ENCODE results near the gene SLC22A13. TPM values are rescaled to one million over a fixed set of nuclear protein-coding genes. Genes with fewer than 3 reads are reported as not detected.
"Not testable (repeated sequence)": the region's sequence is repeated elsewhere in the genome, so short reads cannot be mapped to it uniquely, and the experiment has no call there.

Gene SLC22A13
- total RNA-seq, 4 donors from 2014 or later: 0.32 to 0.68 (median 0.60) TPM; not detected in 1

GRCh38 chr3:38297053-38297452 lies 31.4 kb downstream of the SLC22A13 start:
- H3K27me3 ChIP-seq; H3K27ac ChIP-seq; H3K4me1 ChIP-seq; DNase-seq; intact Hi-C loops (cut with DNase I; ENCODE audit: low total_unique reads); H3K9me3 ChIP-seq; H3K36me3 ChIP-seq; H3K4me3 ChIP-seq; in situ Hi-C loops (cut with MboI; ENCODE audit: low pct_ligation_motif_present in 1 of 4, low pct_unique_long_range_greater_than_20kb in 1 of 4, low sequenced_read_pairs in 3 of 4): not testable (repeated sequence)
- 51 to 67% methylated on average over 4 of the region's 4 CpGs for WGBS, 2 donors (ENCODE audit: low coverage in 1 of 2)

GRCh38 chr3:38297537-38297936 lies 31.9 kb downstream of the SLC22A13 start:
- no peaks in the 10 kb centered on the region for H3K27me3 ChIP-seq
- intact Hi-C loops (cut with DNase I; ENCODE audit: low total_unique reads) (no loop called here), in situ Hi-C loops (cut with MboI; ENCODE audit: low pct_ligation_motif_present in 1 of 4, low pct_unique_long_range_greater_than_20kb in 1 of 4, low sequenced_read_pairs in 3 of 4) (no loop called here)
- no peaks in the 10 kb centered on the region for H3K36me3 ChIP-seq
- DNase-seq: no peak
- no peak for TF ChIP-seq POLR2A (IDR thresholded peaks at IDR 0.05)
- TF ChIP-seq POLR2AphosphoS5 (IDR thresholded peaks at IDR 0.05): no peak
- no peak for TF ChIP-seq CTCF (IDR thresholded peaks at IDR 0.05)
- no peak for TF ChIP-seq EP300 (IDR thresholded peaks at IDR 0.05; ENCODE audit: low read depth)
- no peak overlapping the region for H3K27ac ChIP-seq
- no peaks in the 10 kb centered on the region for H3K9me3 ChIP-seq
- no peaks in the 10 kb centered on the region for H3K4me1 ChIP-seq
- H3K4me3 ChIP-seq: no peak overlapping the region

GRCh38 chr3:38297947-38298711 lies 32.5 kb downstream of the SLC22A13 start:
- intact Hi-C loops (cut with DNase I; ENCODE audit: low total_unique reads): no loop called here
- TF ChIP-seq POLR2A (IDR thresholded peaks at IDR 0.05): no peak
- peak; percentile 23 to 45 (median 35) for TF ChIP-seq CTCF (IDR thresholded peaks at IDR 0.05)
- TF ChIP-seq EP300 (IDR thresholded peaks at IDR 0.05; ENCODE audit: low read depth): no peak
- no peak for TF ChIP-seq POLR2AphosphoS5 (IDR thresholded peaks at IDR 0.05)
- no peaks in the 10 kb centered on the region for H3K27me3 ChIP-seq
- WGBS, 2 donors (ENCODE audit: low coverage in 1 of 2): 65 to 77% methylated on average over 5 of the region's 5 CpGs
- no peaks in the 10 kb centered on the region for H3K4me1 ChIP-seq
- DNase-seq: no peak
- in situ Hi-C loops (cut with MboI; ENCODE audit: low pct_ligation_motif_present in 1 of 4, low pct_unique_long_range_greater_than_20kb in 1 of 4, low sequenced_read_pairs in 3 of 4): no loop called here
- no peak overlapping the region for H3K4me3 ChIP-seq
- no peak overlapping the region for H3K27ac ChIP-seq
- no peaks in the 10 kb centered on the region for H3K9me3 ChIP-seq
- H3K36me3 ChIP-seq: no peaks in the 10 kb centered on the region

DNA sequence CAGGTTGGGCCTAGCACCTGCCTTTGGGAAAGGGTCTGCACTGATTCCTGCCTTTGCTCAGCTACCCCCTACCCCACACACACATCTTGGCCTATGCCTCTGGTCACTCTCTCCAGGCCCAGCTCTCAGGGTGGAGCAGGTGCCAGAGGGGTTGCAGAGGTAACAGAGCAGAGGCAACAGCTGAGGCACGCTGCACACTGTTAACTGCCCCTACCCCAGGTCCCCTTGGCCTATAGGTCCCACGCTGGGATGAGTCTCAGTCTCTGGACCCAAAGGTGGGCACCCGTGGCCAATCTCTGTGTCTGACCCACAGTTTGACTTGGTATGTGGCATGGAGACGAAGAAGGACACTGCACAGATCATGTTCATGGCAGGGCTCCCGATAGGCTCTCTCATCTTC lies 41.3 kb downstream of the SLC22A13 start:
- TF ChIP-seq POLR2A (IDR thresholded peaks at IDR 0.05): no peak
- no peak for TF ChIP-seq CTCF (IDR thresholded peaks at IDR 0.05)
- H3K9me3 ChIP-seq: no peaks in the 10 kb centered on the region
- no peak overlapping the region for H3K4me3 ChIP-seq
- H3K4me1 ChIP-seq: no peaks in the 10 kb centered on the region
- intact Hi-C loops (cut with DNase I; ENCODE audit: low total_unique reads): no loop called here
- no peaks in the 10 kb centered on the region for H3K36me3 ChIP-seq
- no peaks in the 10 kb centered on the region for H3K27me3 ChIP-seq
- WGBS, 2 donors (ENCODE audit: low coverage in 1 of 2): 73% methylated on average over 4 of the region's 5 CpGs; no CpG with 5 or more reads in 1 of the 2 donors
- no peak for DNase-seq
- in situ Hi-C loops (cut with MboI; ENCODE audit: low pct_ligation_motif_present in 1 of 4, low pct_unique_long_range_greater_than_20kb in 1 of 4, low sequenced_read_pairs in 3 of 4): no loop called here
- no peak overlapping the region for H3K27ac ChIP-seq

DNA sequence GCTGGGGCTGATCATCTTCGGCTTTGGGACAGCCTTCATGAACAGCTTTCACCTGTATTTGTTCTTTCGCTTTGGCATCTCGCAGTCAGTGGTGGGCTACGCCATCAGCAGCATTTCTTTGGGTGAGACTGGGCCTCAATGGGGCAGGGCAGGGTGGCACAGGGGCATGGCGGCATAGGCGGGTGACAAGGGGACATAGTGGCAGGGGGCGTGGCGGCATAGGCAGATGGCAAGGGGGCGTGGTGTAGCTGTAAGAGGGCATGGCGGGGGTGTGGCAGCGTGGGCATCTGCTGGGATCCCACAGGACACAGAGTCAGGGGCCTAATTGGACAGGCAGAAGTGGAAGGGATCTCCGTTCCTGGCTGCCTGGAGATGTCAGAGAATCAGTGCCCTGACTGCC lies 42.0 kb downstream of the SLC22A13 start:
- no peak overlapping the region for H3K4me3 ChIP-seq
- no peaks in the 10 kb centered on the region for H3K27me3 ChIP-seq
- in situ Hi-C loops (cut with MboI; ENCODE audit: low pct_ligation_motif_present in 1 of 4, low pct_unique_long_range_greater_than_20kb in 1 of 4, low sequenced_read_pairs in 3 of 4) (no loop called here), intact Hi-C loops (cut with DNase I; ENCODE audit: low total_unique reads) (no loop called here)
- no peak for DNase-seq
- H3K9me3 ChIP-seq: no peaks in the 10 kb centered on the region
- no peaks in the 10 kb centered on the region for H3K4me1 ChIP-seq
- H3K36me3 ChIP-seq: no peaks in the 10 kb centered on the region
- 80 to 90% methylated on average over 1 to 12 of the region's 12 CpGs for whole genome bisulfite sequencing, 2 donors (ENCODE audit: low coverage in 1 of 2)
- no peak overlapping the region for H3K27ac ChIP-seq
- TF ChIP-seq POLR2A (IDR thresholded peaks at IDR 0.05) (no peak), CTCF (IDR thresholded peaks at IDR 0.05) (no peak), POLR2AphosphoS5 (IDR thresholded peaks at IDR 0.05) (no peak)

All from transverse colon (tissue), 4 donors.